GM23338 (cell line): Measurements from ENCODE around the gene ZDHHC4. TPM values are rescaled to one million over a fixed set of nuclear protein-coding genes. Genes with fewer than 3 reads are reported as not detected.
A peak's percentile ranks its signal among the peaks of the same experiment; 100 is the strongest.

Experiments
- ATAC-seq: fragments of 200-7000 bp; cut with Tn5 transposase; 3 replicates; pipeline ENCODE4 v1.9.1; 2020
- DNase-seq: peaks from one replicate; pipeline ENCODE4 v3.0.0-alpha.2; 2015; ENCODE audit warnings: low spot score
- H2AFZ ChIP-seq: fragments of 200-600 bp; sonication (generic); 2 replicates; pipeline ENCODE4 v1.8.0; 2016; ENCODE audit warnings: antibody characterized with exemption, mild to moderate bottlenecking, moderate library complexity
- H3F3A ChIP-seq: fragments of 200-600 bp; sonication (generic); replicated peaks from 2 replicates; pipeline ENCODE4 v1.8.0; 2017; ENCODE audit warnings: antibody characterized with exemption, mixed run types, low read depth
- H3K27ac ChIP-seq: fragments of 200-600 bp; sonication (generic); 2 replicates; pipeline ENCODE4 v1.6.1; 2016; ENCODE audit warnings: low read depth
- H3K27me3 ChIP-seq: fragments of 200-600 bp; sonication (generic); 2 replicates; pipeline ENCODE4 v1.8.0; 2016; ENCODE audit warnings: mild to moderate bottlenecking, mixed run types, moderate library complexity; ENCODE audit not compliant: insufficient read depth
- H3K36me3 ChIP-seq: fragments of 200-600 bp; sonication (generic); 2 replicates; pipeline ENCODE4 v1.8.0; 2016; ENCODE audit warnings: mild to moderate bottlenecking; ENCODE audit not compliant: insufficient read depth
- H3K4me1 ChIP-seq: fragments of 200-600 bp; sonication (generic); 2 replicates; pipeline ENCODE4 v1.8.0; 2016; ENCODE audit warnings: mild to moderate bottlenecking, moderate library complexity; ENCODE audit not compliant: insufficient read depth
- H3K4me2 ChIP-seq: fragments of 200-600 bp; sonication (generic); 2 replicates; pipeline ENCODE4 v1.7.1; 2017; ENCODE audit warnings: mixed run types
- H3K4me3 ChIP-seq: fragments of 200-600 bp; sonication (generic); 2 replicates; pipeline ENCODE4 v1.6.1; 2016; ENCODE audit warnings: mixed run types
- H3K79me2 ChIP-seq: fragments of 200-600 bp; sonication (generic); replicated peaks from 2 replicates; pipeline ENCODE4 v1.8.0; 2017; ENCODE audit warnings: mild to moderate bottlenecking; ENCODE audit not compliant: insufficient read depth
- H3K9me2 ChIP-seq: fragments of 200-600 bp; sonication (generic); 2 replicates; pipeline ENCODE4 v1.8.0; 2017; ENCODE audit not compliant: insufficient read depth
- H4K20me1 ChIP-seq: fragments of 200-600 bp; sonication (generic); replicated peaks from 2 replicates; pipeline ENCODE4 v1.8.0; 2017; ENCODE audit warnings: mild to moderate bottlenecking; ENCODE audit not compliant: insufficient read depth
- H3K27ac Mint-ChIP-seq: 2 replicates; pipeline ENCODE4 v1.8.0; 2020; ENCODE audit warnings: inconsistent platforms, mild to moderate bottlenecking, moderate library complexity, mixed read lengths
- H3K27me3 Mint-ChIP-seq: 3 replicates; pipeline ENCODE4 v1.8.0; 2022; ENCODE audit warnings: low read depth, mild to moderate bottlenecking, moderate library complexity, mixed read lengths, inconsistent platforms; ENCODE audit not compliant: insufficient read depth, poor library complexity
- H3K36me3 Mint-ChIP-seq: 3 replicates; pipeline ENCODE4 v1.8.0; 2021; ENCODE audit warnings: low read depth, mild to moderate bottlenecking, inconsistent platforms, moderate library complexity, mixed read lengths
- H3K4me1 Mint-ChIP-seq: 3 replicates; pipeline ENCODE4 v1.8.0; 2020; ENCODE audit warnings: mild to moderate bottlenecking, inconsistent platforms, mixed read lengths
- H3K4me3 Mint-ChIP-seq: 3 replicates; pipeline ENCODE4 v1.8.0; 2021; ENCODE audit warnings: moderate library complexity, mild to moderate bottlenecking, inconsistent platforms, mixed read lengths
- H3K9me3 Mint-ChIP-seq: 3 replicates; pipeline ENCODE4 v1.8.0; 2020; ENCODE audit warnings: moderate library complexity, mild to moderate bottlenecking, inconsistent platforms, mixed read lengths
- CREB1 ChIP-seq: fragments of 250-450 bp; sonication (Bioruptor Pico); IDR thresholded peaks from 2 replicates; pipeline ENCODE4 v1.5.0; 2020; ENCODE audit warnings: low read depth, mild to moderate bottlenecking, moderate library complexity
- EZH2 ChIP-seq: fragments of 200-600 bp; sonication (generic); IDR thresholded peaks from one replicate; pipeline ENCODE4 v1.8.0; 2017; ENCODE audit warnings: antibody characterized with exemption, mild to moderate bottlenecking, low read depth; ENCODE audit not compliant: unreplicated experiment
- EZH2phosphoT487 ChIP-seq: fragments of 200-600 bp; sonication (generic); IDR thresholded peaks from one replicate; pipeline ENCODE4 v1.8.1; 2018; ENCODE audit warnings: antibody characterized with exemption; ENCODE audit not compliant: unreplicated experiment
- JUNB ChIP-seq: IDR thresholded peaks from one replicate; pipeline ENCODE4 v1.6.1; 2016; ENCODE audit warnings: antibody characterized with exemption; ENCODE audit not compliant: unreplicated experiment
- NANOG ChIP-seq: IDR thresholded peaks from 2 replicates; pipeline ENCODE4 v1.6.1; 2016; ENCODE audit warnings: antibody characterized with exemption, borderline replicate concordance
- POLR2AphosphoS5 ChIP-seq: IDR thresholded peaks from 2 replicates; pipeline ENCODE4 v1.6.1; 2016; ENCODE audit warnings: antibody characterized with exemption, low read depth
- STAT1 ChIP-seq: IDR thresholded peaks from one replicate; pipeline ENCODE4 v1.6.1; 2016; ENCODE audit warnings: antibody characterized with exemption; ENCODE audit not compliant: unreplicated experiment
- ZNF114 ChIP-seq: fragments of 250-450 bp; sonication (Bioruptor Pico); IDR thresholded peaks from 2 replicates; pipeline ENCODE4 v1.5.0; 2020; ENCODE audit warnings: mild to moderate bottlenecking, moderate library complexity
- ZNF331 ChIP-seq: fragments of 250-450 bp; sonication (Bioruptor Pico); IDR thresholded peaks from 2 replicates; pipeline ENCODE4 v1.5.0; 2020; ENCODE audit warnings: low read depth, mild to moderate bottlenecking, moderate library complexity
- polyA plus RNA-seq: library from polyadenylated mRNA; unstranded; fragments of >200 nt; fragmentation: Nextera tagmentation; extraction: Ambion mirVana; gene quantifications from 2 replicates; pipeline ENCODE4 v1.2.1, GENCODE V29; 2016
- total RNA-seq: library from RNA; depleted of rRNA; stranded (reverse); fragments of >200 nt; shearing (Covaris generic); gene quantifications from 2 replicates; pipeline ENCODE4 v1.2.3, GENCODE V29; 2014
- TF ChIP-seq, protein P1 (sequence below): IDR thresholded peaks from 2 replicates; pipeline ENCODE4 v1.6.1; 2016; ENCODE audit warnings: antibody characterized with exemption
- TF ChIP-seq, protein P2 (sequence below): fragments of 250-450 bp; sonication (Bioruptor Pico); IDR thresholded peaks from 2 replicates; pipeline ENCODE4 v1.5.0; 2020; ENCODE audit warnings: mild to moderate bottlenecking, moderate library complexity
- TF ChIP-seq, protein P3 (sequence below): IDR thresholded peaks from one replicate; pipeline ENCODE4 v1.6.1; 2018; ENCODE audit warnings: antibody characterized with exemption; ENCODE audit not compliant: unreplicated experiment

Gene ZDHHC4
- total and polyA plus RNA-seq, 2 experiments from 2014 or later: 31.2 to 58.9 TPM

DNA sequence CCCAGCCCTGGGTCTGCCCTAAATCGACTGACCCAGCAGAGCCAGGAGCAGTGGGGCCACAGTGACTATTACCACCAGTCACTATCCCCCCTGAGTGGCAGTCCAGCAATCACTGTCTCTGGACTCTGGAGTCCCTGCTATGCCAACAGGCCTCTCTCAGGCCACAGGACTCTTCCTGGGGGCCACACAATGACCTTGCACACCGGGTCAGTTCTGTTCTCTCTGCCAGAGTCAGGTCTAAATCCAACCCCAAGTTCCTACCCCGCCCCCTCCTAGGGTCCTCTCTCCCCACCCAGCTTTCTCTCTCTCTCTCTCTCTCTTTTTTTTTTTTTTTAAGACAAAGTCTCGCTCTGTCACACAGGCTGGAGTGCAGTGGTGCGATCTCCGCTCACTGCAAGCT is 47.6 kb upstream of the ZDHHC4 start:
- Histone ChIP-seq H3K4me2 (peak overlapping the region; percentile 32; the same call in 1 of the 2 replicates), H3K4me3 (peak overlapping the region; percentile 95), H3K27me3 (peaks cover 86% of the 10 kb centered on the region), H4K20me1 (no peaks in the 10 kb centered on the region; the same call in 1 of the 2 replicates), H3K27ac (no peak overlapping the region), H3K9me2 (no peaks in the 10 kb centered on the region), H3F3A (no peaks in the 10 kb centered on the region), H3K36me3 (no peaks in the 10 kb centered on the region), H2AFZ (no peak overlapping the region), H3K79me2 (no peaks in the 10 kb centered on the region), H3K4me1 (peaks cover 20% of the 10 kb centered on the region)
- no peak for TF ChIP-seq ZNF114 (CRISPR knock-in tag)
- TF ChIP-seq POLR2AphosphoS5: no peak
- no peak for TF ChIP-seq JUNB
- no peak for TF ChIP-seq EZH2
- TF ChIP-seq, protein P1, sequence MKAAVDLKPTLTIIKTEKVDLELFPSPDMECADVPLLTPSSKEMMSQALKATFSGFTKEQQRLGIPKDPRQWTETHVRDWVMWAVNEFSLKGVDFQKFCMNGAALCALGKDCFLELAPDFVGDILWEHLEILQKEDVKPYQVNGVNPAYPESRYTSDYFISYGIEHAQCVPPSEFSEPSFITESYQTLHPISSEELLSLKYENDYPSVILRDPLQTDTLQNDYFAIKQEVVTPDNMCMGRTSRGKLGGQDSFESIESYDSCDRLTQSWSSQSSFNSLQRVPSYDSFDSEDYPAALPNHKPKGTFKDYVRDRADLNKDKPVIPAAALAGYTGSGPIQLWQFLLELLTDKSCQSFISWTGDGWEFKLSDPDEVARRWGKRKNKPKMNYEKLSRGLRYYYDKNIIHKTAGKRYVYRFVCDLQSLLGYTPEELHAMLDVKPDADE: no peak
- no peak for TF ChIP-seq STAT1
- TF ChIP-seq, protein P2, sequence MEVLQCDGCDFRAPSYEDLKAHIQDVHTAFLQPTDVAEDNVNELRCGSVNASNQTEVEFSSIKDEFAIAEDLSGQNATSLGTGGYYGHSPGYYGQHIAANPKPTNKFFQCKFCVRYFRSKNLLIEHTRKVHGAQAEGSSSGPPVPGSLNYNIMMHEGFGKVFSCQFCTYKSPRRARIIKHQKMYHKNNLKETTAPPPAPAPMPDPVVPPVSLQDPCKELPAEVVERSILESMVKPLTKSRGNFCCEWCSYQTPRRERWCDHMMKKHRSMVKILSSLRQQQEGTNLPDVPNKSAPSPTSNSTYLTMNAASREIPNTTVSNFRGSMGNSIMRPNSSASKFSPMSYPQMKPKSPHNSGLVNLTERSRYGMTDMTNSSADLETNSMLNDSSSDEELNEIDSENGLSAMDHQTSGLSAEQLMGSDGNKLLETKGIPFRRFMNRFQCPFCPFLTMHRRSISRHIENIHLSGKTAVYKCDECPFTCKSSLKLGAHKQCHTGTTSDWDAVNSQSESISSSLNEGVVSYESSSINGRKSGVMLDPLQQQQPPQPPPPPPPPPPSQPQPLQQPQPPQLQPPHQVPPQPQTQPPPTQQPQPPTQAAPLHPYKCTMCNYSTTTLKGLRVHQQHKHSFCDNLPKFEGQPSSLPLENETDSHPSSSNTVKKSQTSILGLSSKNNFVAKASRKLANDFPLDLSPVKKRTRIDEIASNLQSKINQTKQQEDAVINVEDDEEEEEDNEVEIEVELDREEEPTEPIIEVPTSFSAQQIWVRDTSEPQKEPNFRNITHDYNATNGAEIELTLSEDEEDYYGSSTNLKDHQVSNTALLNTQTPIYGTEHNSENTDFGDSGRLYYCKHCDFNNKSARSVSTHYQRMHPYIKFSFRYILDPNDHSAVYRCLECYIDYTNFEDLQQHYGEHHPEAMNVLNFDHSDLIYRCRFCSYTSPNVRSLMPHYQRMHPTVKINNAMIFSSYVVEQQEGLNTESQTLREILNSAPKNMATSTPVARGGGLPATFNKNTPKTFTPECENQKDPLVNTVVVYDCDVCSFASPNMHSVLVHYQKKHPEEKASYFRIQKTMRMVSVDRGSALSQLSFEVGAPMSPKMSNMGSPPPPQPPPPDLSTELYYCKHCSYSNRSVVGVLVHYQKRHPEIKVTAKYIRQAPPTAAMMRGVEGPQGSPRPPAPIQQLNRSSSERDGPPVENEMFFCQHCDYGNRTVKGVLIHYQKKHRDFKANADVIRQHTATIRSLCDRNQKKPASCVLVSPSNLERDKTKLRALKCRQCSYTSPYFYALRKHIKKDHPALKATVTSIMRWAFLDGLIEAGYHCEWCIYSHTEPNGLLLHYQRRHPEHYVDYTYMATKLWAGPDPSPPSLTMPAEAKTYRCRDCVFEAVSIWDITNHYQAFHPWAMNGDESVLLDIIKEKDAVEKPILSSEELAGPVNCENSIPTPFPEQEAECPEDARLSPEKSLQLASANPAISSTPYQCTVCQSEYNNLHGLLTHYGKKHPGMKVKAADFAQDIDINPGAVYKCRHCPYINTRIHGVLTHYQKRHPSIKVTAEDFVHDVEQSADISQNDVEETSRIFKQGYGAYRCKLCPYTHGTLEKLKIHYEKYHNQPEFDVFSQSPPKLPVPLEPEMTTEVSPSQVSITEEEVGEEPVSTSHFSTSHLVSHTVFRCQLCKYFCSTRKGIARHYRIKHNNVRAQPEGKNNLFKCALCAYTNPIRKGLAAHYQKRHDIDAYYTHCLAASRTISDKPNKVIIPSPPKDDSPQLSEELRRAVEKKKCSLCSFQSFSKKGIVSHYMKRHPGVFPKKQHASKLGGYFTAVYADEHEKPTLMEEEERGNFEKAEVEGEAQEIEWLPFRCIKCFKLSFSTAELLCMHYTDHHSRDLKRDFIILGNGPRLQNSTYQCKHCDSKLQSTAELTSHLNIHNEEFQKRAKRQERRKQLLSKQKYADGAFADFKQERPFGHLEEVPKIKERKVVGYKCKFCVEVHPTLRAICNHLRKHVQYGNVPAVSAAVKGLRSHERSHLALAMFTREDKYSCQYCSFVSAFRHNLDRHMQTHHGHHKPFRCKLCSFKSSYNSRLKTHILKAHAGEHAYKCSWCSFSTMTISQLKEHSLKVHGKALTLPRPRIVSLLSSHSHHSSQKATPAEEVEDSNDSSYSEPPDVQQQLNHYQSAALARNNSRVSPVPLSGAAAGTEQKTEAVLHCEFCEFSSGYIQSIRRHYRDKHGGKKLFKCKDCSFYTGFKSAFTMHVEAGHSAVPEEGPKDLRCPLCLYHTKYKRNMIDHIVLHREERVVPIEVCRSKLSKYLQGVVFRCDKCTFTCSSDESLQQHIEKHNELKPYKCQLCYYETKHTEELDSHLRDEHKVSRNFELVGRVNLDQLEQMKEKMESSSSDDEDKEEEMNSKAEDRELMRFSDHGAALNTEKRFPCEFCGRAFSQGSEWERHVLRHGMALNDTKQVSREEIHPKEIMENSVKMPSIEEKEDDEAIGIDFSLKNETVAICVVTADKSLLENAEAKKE (CRISPR knock-in tag): no peak
- TF ChIP-seq, protein P3, sequence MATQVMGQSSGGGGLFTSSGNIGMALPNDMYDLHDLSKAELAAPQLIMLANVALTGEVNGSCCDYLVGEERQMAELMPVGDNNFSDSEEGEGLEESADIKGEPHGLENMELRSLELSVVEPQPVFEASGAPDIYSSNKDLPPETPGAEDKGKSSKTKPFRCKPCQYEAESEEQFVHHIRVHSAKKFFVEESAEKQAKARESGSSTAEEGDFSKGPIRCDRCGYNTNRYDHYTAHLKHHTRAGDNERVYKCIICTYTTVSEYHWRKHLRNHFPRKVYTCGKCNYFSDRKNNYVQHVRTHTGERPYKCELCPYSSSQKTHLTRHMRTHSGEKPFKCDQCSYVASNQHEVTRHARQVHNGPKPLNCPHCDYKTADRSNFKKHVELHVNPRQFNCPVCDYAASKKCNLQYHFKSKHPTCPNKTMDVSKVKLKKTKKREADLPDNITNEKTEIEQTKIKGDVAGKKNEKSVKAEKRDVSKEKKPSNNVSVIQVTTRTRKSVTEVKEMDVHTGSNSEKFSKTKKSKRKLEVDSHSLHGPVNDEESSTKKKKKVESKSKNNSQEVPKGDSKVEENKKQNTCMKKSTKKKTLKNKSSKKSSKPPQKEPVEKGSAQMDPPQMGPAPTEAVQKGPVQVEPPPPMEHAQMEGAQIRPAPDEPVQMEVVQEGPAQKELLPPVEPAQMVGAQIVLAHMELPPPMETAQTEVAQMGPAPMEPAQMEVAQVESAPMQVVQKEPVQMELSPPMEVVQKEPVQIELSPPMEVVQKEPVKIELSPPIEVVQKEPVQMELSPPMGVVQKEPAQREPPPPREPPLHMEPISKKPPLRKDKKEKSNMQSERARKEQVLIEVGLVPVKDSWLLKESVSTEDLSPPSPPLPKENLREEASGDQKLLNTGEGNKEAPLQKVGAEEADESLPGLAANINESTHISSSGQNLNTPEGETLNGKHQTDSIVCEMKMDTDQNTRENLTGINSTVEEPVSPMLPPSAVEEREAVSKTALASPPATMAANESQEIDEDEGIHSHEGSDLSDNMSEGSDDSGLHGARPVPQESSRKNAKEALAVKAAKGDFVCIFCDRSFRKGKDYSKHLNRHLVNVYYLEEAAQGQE: no peak
- no peak for TF ChIP-seq ZNF331 (CRISPR knock-in tag)
- TF ChIP-seq CREB1 (CRISPR knock-in tag): no peak
- no peak for TF ChIP-seq EZH2phosphoT487
- no peak for TF ChIP-seq NANOG
- no peak for DNase-seq
- H3K27ac Mint-ChIP-seq: no peak overlapping the region
- H3K36me3 Mint-ChIP-seq: no peaks in the 10 kb centered on the region; the same call in 2 of the 3 replicates
- H3K9me3 Mint-ChIP-seq: no peaks in the 10 kb centered on the region
- H3K4me3 Mint-ChIP-seq: peak overlapping the region; percentile 81
- no peak; the same call in 2 of the 3 replicates for ATAC-seq
- H3K27me3 Mint-ChIP-seq: peaks cover 58% of the 10 kb centered on the region
- H3K4me1 Mint-ChIP-seq: peaks cover 21% of the 10 kb centered on the region; the same call in 2 of the 3 replicates
